Skeletal muscle tissue (tissue), 4 donors: ENCODE measurements around the gene BCL11A. TPM values are rescaled to one million over a fixed set of nuclear protein-coding genes. Genes with fewer than 3 reads are reported as not detected.

Source experiments
- H3K27ac ChIP-seq: one replicate; pipeline ENCODE4 v1.7.0; 2013; ENCODE audit warnings: mild to moderate bottlenecking, low read depth, low read length, inconsistent platforms
- H3K27me3 ChIP-seq, 3 donors: one replicate each; pipeline ENCODE4 v1.7.0; 2013; ENCODE audit warnings: low read length in 3 of 3; ENCODE audit not compliant: control insufficient read depth in 3 of 3, insufficient read depth in 3 of 3
- H3K36me3 ChIP-seq, 3 donors: one replicate each; pipeline ENCODE4 v1.7.0; 2013; ENCODE audit warnings: low read length in 3 of 3; ENCODE audit not compliant: control insufficient read depth in 3 of 3, insufficient read depth in 3 of 3
- H3K4me1 ChIP-seq, 3 donors: one replicate each; pipeline ENCODE4 v1.7.0; 2013; ENCODE audit warnings: low read length in 3 of 3, mild to moderate bottlenecking in 3 of 3; ENCODE audit not compliant: control insufficient read depth in 3 of 3, insufficient read depth in 3 of 3
- H3K4me3 ChIP-seq, 3 donors: one replicate each; pipeline ENCODE4 v1.7.0; 2013; ENCODE audit warnings: low read length in 3 of 3
- H3K9ac ChIP-seq, 3 donors: one replicate each; pipeline ENCODE4 v1.7.0; 2013; ENCODE audit warnings: low read length in 3 of 3, mild to moderate bottlenecking in 3 of 3, moderate library complexity in 2 of 3, low read depth in 1 of 3
- H3K9me3 ChIP-seq, 3 donors: one replicate each; pipeline ENCODE4 v1.7.0; 2013; ENCODE audit warnings: low read length in 3 of 3; ENCODE audit not compliant: control insufficient read depth in 3 of 3
- total RNA-seq: library from RNA; depleted of rRNA; stranded (reverse); fragments of >200 nt; gene quantifications from one replicate; pipeline ENCODE4 v1.2.3, GENCODE V29; 2014
- donor health status: Osteomylitis.

BCL11A gene
- total RNA-seq, 1 donor from 2014 or later = 4.2 TPM

GRCh38 chr2:60512062-60512622 lies 41.3 kb downstream of the BCL11A start:
- Histone ChIP-seq H3K36me3 (no peaks in the 10 kb centered on the region), H3K4me1 (no peaks in the 10 kb centered on the region)

DNA sequence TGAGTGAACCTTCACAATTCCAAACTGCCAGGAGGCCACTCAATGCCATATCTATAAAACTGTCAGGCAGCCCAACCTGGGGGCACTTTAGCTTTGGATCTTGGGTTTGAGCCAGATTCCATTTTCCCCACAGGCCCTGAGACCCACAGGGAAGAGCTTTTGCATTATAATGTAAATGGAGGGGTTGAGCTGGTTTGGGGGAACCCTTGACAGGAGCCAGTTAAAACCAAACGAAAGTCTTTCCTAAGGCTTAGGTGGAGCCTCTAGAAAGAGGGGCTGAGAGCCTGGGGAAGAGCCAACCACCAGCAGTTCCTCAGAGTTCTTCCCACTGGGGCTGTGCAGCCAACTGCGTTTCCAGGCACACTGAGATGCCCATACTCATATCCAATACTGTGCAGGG lies 42.7 kb downstream of the BCL11A start:
- Histone ChIP-seq H3K27me3 (peaks cover 2 to 11% (median 5%) of the 10 kb centered on the region in 3 donors), H3K4me1 (no peaks in the 10 kb centered on the region), H3K27ac (no peak overlapping the region), H3K36me3 (no peaks in the 10 kb centered on the region), H3K9ac (no peak overlapping the region), H3K9me3 (no peaks in the 10 kb centered on the region), H3K4me3 (no peak overlapping the region)

More at GRCh38 chr2:60512062-60512622, 41.3 kb downstream of the BCL11A start:
- no peak overlapping the region for H3K9ac ChIP-seq
- peaks cover 2 to 5% (median 2%) of the 10 kb centered on the region in 3 donors for H3K27me3 ChIP-seq
- H3K27ac ChIP-seq = no peak overlapping the region
- no peak overlapping the region for H3K4me3 ChIP-seq
- no peaks in the 10 kb centered on the region for H3K9me3 ChIP-seq

DNA sequence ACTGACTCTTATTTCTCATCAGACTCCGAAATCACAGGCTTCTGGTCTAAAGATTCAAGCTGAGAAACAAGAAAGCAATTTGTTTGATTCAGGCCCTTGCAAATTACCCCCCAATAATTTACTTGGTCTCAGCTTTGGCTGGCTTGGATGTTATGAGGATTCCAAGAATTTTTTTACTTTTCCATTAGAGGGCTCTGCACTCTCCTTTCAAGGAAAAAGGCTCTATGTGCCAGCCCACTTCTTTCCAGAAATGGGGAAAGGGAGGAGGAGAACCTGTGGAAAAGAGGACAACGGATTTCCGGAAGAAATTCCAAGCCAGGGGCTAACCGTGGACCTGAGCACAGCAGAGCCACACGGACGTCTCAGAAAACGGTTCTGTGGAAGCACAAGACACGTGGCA lies 44.4 kb downstream of the BCL11A start:
- H3K9ac ChIP-seq = no peak overlapping the region
- H3K36me3 ChIP-seq = no peaks in the 10 kb centered on the region
- no peaks in the 10 kb centered on the region for H3K4me1 ChIP-seq
- H3K27me3 ChIP-seq = peaks cover 2 to 17% (median 6%) of the 10 kb centered on the region in 3 donors
- H3K9me3 ChIP-seq = no peaks in the 10 kb centered on the region
- no peak overlapping the region for H3K4me3 ChIP-seq
- H3K27ac ChIP-seq = no peak overlapping the region

GRCh38 chr2:60508339-60508917 lies 45.0 kb downstream of the BCL11A start:
- H3K36me3 ChIP-seq = no peaks in the 10 kb centered on the region
- H3K4me1 ChIP-seq = no peaks in the 10 kb centered on the region
- H3K27ac ChIP-seq = no peak overlapping the region
- H3K9me3 ChIP-seq = no peaks in the 10 kb centered on the region
- H3K9ac ChIP-seq = no peak overlapping the region
- H3K27me3 ChIP-seq = peaks cover 2 to 17% (median 6%) of the 10 kb centered on the region in 3 donors
- no peak overlapping the region for H3K4me3 ChIP-seq

DNA sequence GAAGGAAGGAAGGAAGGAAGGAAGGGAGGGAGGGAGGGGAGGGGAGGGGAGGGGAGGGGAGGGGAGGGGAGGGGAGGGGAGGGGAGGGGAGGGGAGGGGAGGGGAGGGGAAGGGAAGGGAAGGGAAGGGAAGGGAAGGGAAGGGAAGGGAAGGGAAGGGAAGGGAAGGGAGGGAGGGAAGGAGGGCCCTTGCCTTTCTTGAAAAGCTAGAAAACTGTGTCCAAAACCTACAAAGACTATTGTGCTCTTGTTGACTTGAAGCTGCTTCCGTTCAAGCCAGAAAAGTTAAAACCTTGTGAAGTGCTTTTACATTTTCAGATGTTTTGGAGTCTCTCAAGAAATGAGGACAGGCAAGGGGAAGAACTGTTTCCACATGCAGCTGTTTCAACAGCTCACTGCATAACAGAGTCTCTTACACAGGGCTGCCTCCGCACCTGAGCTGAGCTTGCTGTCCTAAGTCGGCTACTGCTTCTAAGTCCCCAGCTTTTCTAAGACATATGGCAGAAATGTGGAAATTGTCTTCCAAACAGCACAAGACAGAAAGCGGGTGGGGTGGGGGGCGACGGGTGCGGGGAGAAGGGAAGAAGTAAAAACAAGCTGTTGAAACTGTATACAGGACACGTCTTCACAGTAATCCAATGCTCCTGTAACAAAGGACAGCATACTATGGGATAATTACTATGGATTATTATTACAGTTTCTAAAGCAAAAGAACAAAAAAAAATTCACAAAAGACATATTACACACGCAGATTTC lies 46.1 kb downstream of the BCL11A start:
- Histone ChIP-seq H3K36me3 (no peaks in the 10 kb centered on the region), H3K9me3 (no peaks in the 10 kb centered on the region), H3K4me3 (no peak overlapping the region), H3K9ac (no peak overlapping the region), H3K27ac (no peak overlapping the region), H3K27me3 (peaks cover 3 to 19% (median 6%) of the 10 kb centered on the region in 3 donors), H3K4me1 (no peaks in the 10 kb centered on the region)

- H3K4me1 ChIP-seq = no peaks in the 10 kb centered on the region
- H3K9ac ChIP-seq = no peak overlapping the region
- H3K4me3 ChIP-seq = no peak overlapping the region
- H3K9me3 ChIP-seq = no peaks in the 10 kb centered on the region
- no peaks in the 10 kb centered on the region for H3K36me3 ChIP-seq
- no peak overlapping the region for H3K27ac ChIP-seq
- peaks cover 3 to 21% (median 6%) of the 10 kb centered on the region in 3 donors for H3K27me3 ChIP-seq
Observed at GRCh38 chr2:60505880-60506260, 47.6 kb downstream of the BCL11A start.

DNA sequence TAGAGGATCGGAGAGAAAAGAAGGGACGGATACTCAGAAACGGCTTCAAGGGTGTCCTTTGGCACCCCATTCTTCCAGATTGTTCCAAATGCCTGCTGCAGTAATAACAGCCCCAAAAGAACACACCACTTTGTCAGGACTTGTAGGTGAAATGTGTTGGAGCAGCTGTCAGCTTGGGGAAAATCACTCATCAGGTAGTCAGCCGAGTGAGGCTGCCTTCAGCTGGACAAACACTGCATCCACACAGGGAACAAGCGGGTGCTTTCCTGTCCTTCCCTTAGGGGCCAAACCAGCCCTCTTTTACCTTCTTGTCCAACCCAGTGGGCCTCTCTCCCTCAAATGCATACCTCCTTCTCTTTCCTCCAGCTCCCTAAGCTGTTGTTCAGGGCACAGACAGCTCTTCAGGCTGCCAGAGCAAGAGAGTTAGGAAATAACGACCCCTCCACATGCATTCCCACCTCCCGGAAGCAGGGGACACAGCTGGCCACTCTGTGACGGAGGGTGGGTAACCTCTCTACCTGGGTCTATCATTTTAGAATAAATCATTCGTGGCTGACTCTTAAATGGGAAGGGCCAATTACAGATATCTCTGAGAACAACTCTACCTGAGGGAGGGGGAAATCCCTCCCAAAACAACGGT lies 48.1 kb downstream of the BCL11A start:
- peaks cover 3 to 23% (median 6%) of the 10 kb centered on the region in 3 donors for H3K27me3 ChIP-seq
- no peak overlapping the region for H3K9ac ChIP-seq
- H3K4me1 ChIP-seq = no peaks in the 10 kb centered on the region
- H3K27ac ChIP-seq = no peak overlapping the region
- no peaks in the 10 kb centered on the region for H3K36me3 ChIP-seq
- H3K9me3 ChIP-seq = no peaks in the 10 kb centered on the region
- no peak overlapping the region for H3K4me3 ChIP-seq

DNA sequence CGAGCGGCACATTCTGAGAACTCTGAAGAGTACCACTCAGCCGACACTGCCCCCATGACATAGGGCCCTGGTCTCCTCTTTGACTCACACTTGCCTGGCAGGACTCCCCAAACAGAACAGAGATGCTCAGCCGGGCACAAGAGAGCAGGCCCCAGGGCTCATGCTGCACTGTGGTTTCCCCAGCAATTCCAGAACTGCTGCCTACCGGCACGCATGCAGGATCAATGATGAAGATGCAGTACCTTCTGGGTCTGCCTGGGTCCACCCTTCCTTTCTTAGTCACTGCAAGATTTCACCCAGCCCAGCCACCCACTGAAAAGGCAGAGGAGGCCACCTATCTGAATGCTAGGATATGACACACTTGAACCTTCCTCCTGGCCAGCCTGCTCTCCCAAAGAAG lies 49.4 kb downstream of the BCL11A start:
- Histone ChIP-seq H3K27ac (no peak overlapping the region), H3K36me3 (no peaks in the 10 kb centered on the region), H3K9ac (no peak overlapping the region), H3K4me1 (no peaks in the 10 kb centered on the region), H3K9me3 (no peaks in the 10 kb centered on the region), H3K27me3 (peaks cover 3 to 22% (median 3%) of the 10 kb centered on the region in 3 donors), H3K4me3 (no peak overlapping the region)

- Histone ChIP-seq H3K27ac (no peak overlapping the region), H3K4me3 (no peak overlapping the region), H3K9ac (no peak overlapping the region), H3K27me3 (peaks cover 3 to 22% (median 3%) of the 10 kb centered on the region in 3 donors), H3K36me3 (no peaks in the 10 kb centered on the region), H3K4me1 (no peaks in the 10 kb centered on the region), H3K9me3 (no peaks in the 10 kb centered on the region)
Observed at GRCh38 chr2:60502144-60502543, 51.3 kb downstream of the BCL11A start.

DNA sequence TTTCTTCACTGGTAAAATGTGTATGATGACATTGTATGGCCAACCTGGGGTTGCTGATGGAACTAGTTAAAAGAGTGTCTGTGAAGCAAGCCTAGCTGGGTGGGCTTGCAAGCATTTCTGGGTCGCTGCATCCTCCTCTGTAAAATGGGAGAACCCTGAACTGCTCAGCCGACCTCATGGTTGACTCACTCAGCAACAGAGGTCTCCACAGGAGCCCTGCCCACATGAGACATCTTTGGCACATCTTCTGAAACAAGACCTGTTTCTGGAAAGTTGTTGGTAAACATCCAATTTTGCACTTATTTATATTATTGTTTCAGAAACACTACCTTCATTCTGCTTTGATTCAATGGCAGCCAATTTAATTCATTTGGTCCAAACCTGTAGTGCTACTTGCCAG lies 52.6 kb downstream of the BCL11A start:
- Histone ChIP-seq H3K9ac (no peak overlapping the region), H3K4me1 (no peaks in the 10 kb centered on the region), H3K27me3 (peaks cover 2 to 17% (median 3%) of the 10 kb centered on the region in 3 donors), H3K36me3 (no peaks in the 10 kb centered on the region), H3K4me3 (no peak overlapping the region), H3K27ac (no peak overlapping the region), H3K9me3 (no peaks in the 10 kb centered on the region)
